ENCODE results near the gene YIF1A.

The YIF1A gene

GRCh38 chr11:66309475-66309874 lies 20.5 kb upstream of the YIF1A start:
- no peaks in the 10 kb centered on the region for H3K9me3 ChIP-seq (ENCODE audit: control insufficient read depth in 2 of 2, low read length in 2 of 2)

GRCh38 chr11:66302656-66303055 lies 13.7 kb upstream of the YIF1A start:
- H3K9ac ChIP-seq (ENCODE audit: low read length in 2 of 2): no peak overlapping the region
- H3K27ac ChIP-seq (ENCODE audit: low read length): no peak overlapping the region
- H3K27me3 ChIP-seq (ENCODE audit: control insufficient read depth in 1 of 2, insufficient read depth in 2 of 2, low read length in 2 of 2): no peaks in the 10 kb centered on the region
- H3K9me3 ChIP-seq (ENCODE audit: control insufficient read depth in 2 of 2, low read length in 2 of 2): no peaks in the 10 kb centered on the region
- H3K36me3 ChIP-seq (ENCODE audit: control insufficient read depth in 2 of 2, insufficient read depth in 2 of 2, low read length in 2 of 2): no peaks in the 10 kb centered on the region
- H3K4me3 ChIP-seq (ENCODE audit: low read length in 2 of 2): no peak overlapping the region
- H3K4me1 ChIP-seq (ENCODE audit: control insufficient read depth, insufficient read depth, low read length): no peaks in the 10 kb centered on the region

More at GRCh38 chr11:66309475-66309874, 20.5 kb upstream of the YIF1A start:
- Histone ChIP-seq H3K36me3 (ENCODE audit: control insufficient read depth in 2 of 2, insufficient read depth in 2 of 2, low read length in 2 of 2) (no peaks in the 10 kb centered on the region), H3K27ac (ENCODE audit: low read length) (no peak overlapping the region), H3K9ac (ENCODE audit: low read length in 2 of 2) (no peak overlapping the region), H3K4me1 (ENCODE audit: control insufficient read depth, insufficient read depth, low read length) (peaks cover 20% of the 10 kb centered on the region), H3K4me3 (ENCODE audit: low read length in 2 of 2) (no peak overlapping the region), H3K27me3 (ENCODE audit: control insufficient read depth in 1 of 2, insufficient read depth in 2 of 2, low read length in 2 of 2) (no peaks in the 10 kb centered on the region)

GRCh38 chr11:66299186-66299585 lies 10.2 kb upstream of the YIF1A start:
- H3K27me3 ChIP-seq (ENCODE audit: control insufficient read depth in 1 of 2, insufficient read depth in 2 of 2, low read length in 2 of 2): peaks cover 6 to 8% of the 10 kb centered on the region in 2 donors
- no peaks in the 10 kb centered on the region for H3K4me1 ChIP-seq (ENCODE audit: control insufficient read depth, insufficient read depth, low read length)
- H3K9me3 ChIP-seq (ENCODE audit: control insufficient read depth in 2 of 2, low read length in 2 of 2): no peaks in the 10 kb centered on the region
- H3K9ac ChIP-seq (ENCODE audit: low read length in 2 of 2): no peak overlapping the region
- no peak overlapping the region for H3K27ac ChIP-seq (ENCODE audit: low read length)
- no peak overlapping the region for H3K4me3 ChIP-seq (ENCODE audit: low read length in 2 of 2)
- H3K36me3 ChIP-seq (ENCODE audit: control insufficient read depth in 2 of 2, insufficient read depth in 2 of 2, low read length in 2 of 2): no peaks in the 10 kb centered on the region

- no peak overlapping the region for H3K9ac ChIP-seq (ENCODE audit: low read length in 2 of 2)
- no peaks in the 10 kb centered on the region for H3K9me3 ChIP-seq (ENCODE audit: control insufficient read depth in 2 of 2, low read length in 2 of 2)
- no peaks in the 10 kb centered on the region for H3K36me3 ChIP-seq (ENCODE audit: control insufficient read depth in 2 of 2, insufficient read depth in 2 of 2, low read length in 2 of 2)
- H3K27ac ChIP-seq (ENCODE audit: low read length): no peak overlapping the region
- peaks cover 20 to 23% of the 10 kb centered on the region in 2 donors for H3K27me3 ChIP-seq (ENCODE audit: control insufficient read depth in 1 of 2, insufficient read depth in 2 of 2, low read length in 2 of 2)
- H3K4me3 ChIP-seq (ENCODE audit: low read length in 2 of 2): no peak overlapping the region
- H3K4me1 ChIP-seq (ENCODE audit: control insufficient read depth, insufficient read depth, low read length): peaks cover 3% of the 10 kb centered on the region
Observed at GRCh38 chr11:66297610-66298009, 8.7 kb upstream of the YIF1A start.

GRCh38 chr11:66294626-66295620 lies 6.0 kb upstream of the YIF1A start:
- peaks cover 23 to 35% of the 10 kb centered on the region in 2 donors for H3K27me3 ChIP-seq (ENCODE audit: control insufficient read depth in 1 of 2, insufficient read depth in 2 of 2, low read length in 2 of 2)
- no peaks in the 10 kb centered on the region for H3K9me3 ChIP-seq (ENCODE audit: control insufficient read depth in 2 of 2, low read length in 2 of 2)
- no peak overlapping the region for H3K9ac ChIP-seq (ENCODE audit: low read length in 2 of 2)
- no peaks in the 10 kb centered on the region for H3K36me3 ChIP-seq (ENCODE audit: control insufficient read depth in 2 of 2, insufficient read depth in 2 of 2, low read length in 2 of 2)
- no peak overlapping the region for H3K4me3 ChIP-seq (ENCODE audit: low read length in 2 of 2)
- peaks cover 13% of the 10 kb centered on the region for H3K4me1 ChIP-seq (ENCODE audit: control insufficient read depth, insufficient read depth, low read length)
- H3K27ac ChIP-seq (ENCODE audit: low read length): no peak overlapping the region

- peaks cover 23 to 35% of the 10 kb centered on the region in 2 donors for H3K27me3 ChIP-seq (ENCODE audit: control insufficient read depth in 1 of 2, insufficient read depth in 2 of 2, low read length in 2 of 2)
- H3K36me3 ChIP-seq (ENCODE audit: control insufficient read depth in 2 of 2, insufficient read depth in 2 of 2, low read length in 2 of 2): no peaks in the 10 kb centered on the region
- no peak overlapping the region for H3K4me3 ChIP-seq (ENCODE audit: low read length in 2 of 2)
- no peaks in the 10 kb centered on the region for H3K9me3 ChIP-seq (ENCODE audit: control insufficient read depth in 2 of 2, low read length in 2 of 2)
- no peak overlapping the region for H3K27ac ChIP-seq (ENCODE audit: low read length)
- peaks cover 20% of the 10 kb centered on the region for H3K4me1 ChIP-seq (ENCODE audit: control insufficient read depth, insufficient read depth, low read length)
- no peak overlapping the region for H3K9ac ChIP-seq (ENCODE audit: low read length in 2 of 2)
Observed at GRCh38 chr11:66293777-66294625, 5.1 kb upstream of the YIF1A start.

- H3K36me3 ChIP-seq (ENCODE audit: control insufficient read depth in 2 of 2, insufficient read depth in 2 of 2, low read length in 2 of 2): no peaks in the 10 kb centered on the region
- no peak overlapping the region for H3K4me3 ChIP-seq (ENCODE audit: low read length in 2 of 2)
- no peaks in the 10 kb centered on the region for H3K9me3 ChIP-seq (ENCODE audit: control insufficient read depth in 2 of 2, low read length in 2 of 2)
- no peak overlapping the region for H3K27ac ChIP-seq (ENCODE audit: low read length)
- H3K4me1 ChIP-seq (ENCODE audit: control insufficient read depth, insufficient read depth, low read length): peaks cover 22% of the 10 kb centered on the region
- no peak overlapping the region for H3K9ac ChIP-seq (ENCODE audit: low read length in 2 of 2)
- peaks cover 23 to 35% of the 10 kb centered on the region in 2 donors for H3K27me3 ChIP-seq (ENCODE audit: control insufficient read depth in 1 of 2, insufficient read depth in 2 of 2, low read length in 2 of 2)
Observed at GRCh38 chr11:66293352-66293751, 4.4 kb upstream of the YIF1A start.

GRCh38 chr11:66292543-66293332 lies 3.8 kb upstream of the YIF1A start:
- Histone ChIP-seq H3K36me3 (ENCODE audit: control insufficient read depth in 2 of 2, insufficient read depth in 2 of 2, low read length in 2 of 2) (no peaks in the 10 kb centered on the region), H3K27ac (ENCODE audit: low read length) (no peak overlapping the region), H3K27me3 (ENCODE audit: control insufficient read depth in 1 of 2, insufficient read depth in 2 of 2, low read length in 2 of 2) (peaks cover 23 to 35% of the 10 kb centered on the region in 2 donors), H3K4me3 (ENCODE audit: low read length in 2 of 2) (no peak overlapping the region), H3K9ac (ENCODE audit: low read length in 2 of 2) (no peak overlapping the region), H3K9me3 (ENCODE audit: control insufficient read depth in 2 of 2, low read length in 2 of 2) (no peaks in the 10 kb centered on the region), H3K4me1 (ENCODE audit: control insufficient read depth, insufficient read depth, low read length) (peaks cover 28% of the 10 kb centered on the region)

- Histone ChIP-seq H3K36me3 (ENCODE audit: control insufficient read depth in 2 of 2, insufficient read depth in 2 of 2, low read length in 2 of 2) (peaks cover 0 to under 1% of the 10 kb centered on the region in 2 donors), H3K9ac (ENCODE audit: low read length in 2 of 2) (no peak within 1 kb of the TSS), H3K4me3 (ENCODE audit: low read length in 2 of 2) (peak within 1 kb of the TSS in 1 of 2 donors; percentile 63), H3K9me3 (ENCODE audit: control insufficient read depth in 2 of 2, low read length in 2 of 2) (no peaks in the 10 kb centered on the region), H3K4me1 (ENCODE audit: control insufficient read depth, insufficient read depth, low read length) (peaks cover 35% of the 10 kb centered on the region), H3K27ac (ENCODE audit: low read length) (no peak within 1 kb of the TSS), H3K27me3 (ENCODE audit: control insufficient read depth in 1 of 2, insufficient read depth in 2 of 2, low read length in 2 of 2) (peaks cover 20 to 35% of the 10 kb centered on the region in 2 donors)
Observed at GRCh38 chr11:66291706-66292542, 3.0 kb upstream of the YIF1A start, which contains the start of gene TMEM151A. TMEM151A (plus strand) TSS chr11:66291894; CDS start chr11:66292014, 120 bp downstream.

All from stomach smooth muscle (tissue), 2 donors.